HFFc6 (cell line): ENCODE results near the gene GNG4. TPM values are rescaled to one million over a fixed set of nuclear protein-coding genes. Genes with fewer than 3 reads are reported as not detected.

Source experiments
- DNase-seq: peaks from one replicate; pipeline ENCODE4 v3.0.0-alpha.2; 2018
- H3K27ac Mint-ChIP-seq: 2 replicates; pipeline ENCODE4 v1.8.0; 2020; ENCODE audit warnings: mild to moderate bottlenecking, mixed read lengths
- H3K27me3 Mint-ChIP-seq: 2 replicates; pipeline ENCODE4 v1.8.0; 2021; ENCODE audit warnings: mild to moderate bottlenecking, moderate library complexity, mixed read lengths; ENCODE audit not compliant: insufficient read depth
- H3K36me3 Mint-ChIP-seq: 2 replicates; pipeline ENCODE4 v1.8.0; 2021; ENCODE audit warnings: low read depth, mixed read lengths
- H3K4me1 Mint-ChIP-seq: 2 replicates; pipeline ENCODE4 v1.8.0; 2020; ENCODE audit warnings: low read depth, mixed read lengths
- H3K4me3 Mint-ChIP-seq: 2 replicates; pipeline ENCODE4 v1.8.0; 2020; ENCODE audit warnings: mild to moderate bottlenecking, moderate library complexity, mixed read lengths
- H3K9me3 Mint-ChIP-seq: 2 replicates; pipeline ENCODE4 v1.8.0; 2020; ENCODE audit warnings: mild to moderate bottlenecking, mixed read lengths
- CTCF ChIP-seq: fragments of 200-600 bp; sonication (generic); IDR thresholded peaks from 2 replicates; pipeline ENCODE4 v1.5.0; 2021; ENCODE audit warnings: antibody characterized with exemption, mild to moderate bottlenecking
- total RNA-seq, 6 experiments: library from RNA; stranded (reverse); fragmentation: NEBNext Ultra II Directional; extraction: Animal tissue kit (Norgen Biotek cat#: 25700); gene quantifications; 2 replicates in 1 of 6; 3 replicates in 5 of 6; pipeline ENCODE4 v1.2.3, GENCODE V29; 2021

Gene GNG4
- total RNA-seq, 6 experiments from 2014 or later, result 1.5 to 3.6 (median 2.9) TPM

- peaks cover 35% of the 10 kb centered on the region for H3K9me3 Mint-ChIP-seq
- DNase-seq, result no peak
- peaks cover 85% of the 10 kb centered on the region for H3K36me3 Mint-ChIP-seq
- TF ChIP-seq CTCF, result no peak
- H3K27me3 Mint-ChIP-seq, result peaks cover 2% of the 10 kb centered on the region; the same call in 1 of the 2 replicates
- no peak overlapping the region for H3K4me3 Mint-ChIP-seq
- 0 out of 2 replicates have a peak overlapping the region, but pooled peaks have one; percentile 1 for H3K27ac Mint-ChIP-seq
- H3K4me1 Mint-ChIP-seq, result peaks cover 15% of the 10 kb centered on the region
Observed at GRCh38 chr1:235671992-235672391, 22.4 kb upstream of the GNG4 start.

GRCh38 chr1:235670157-235670776, 20.7 kb upstream of the GNG4 start:
- DNase-seq, result no peak
- H3K27me3 Mint-ChIP-seq, result peaks cover 2% of the 10 kb centered on the region; the same call in 1 of the 2 replicates
- no peak for TF ChIP-seq CTCF
- peaks cover 15% of the 10 kb centered on the region for H3K4me1 Mint-ChIP-seq
- H3K4me3 Mint-ChIP-seq, result no peak overlapping the region
- peaks cover 68% of the 10 kb centered on the region for H3K36me3 Mint-ChIP-seq
- H3K27ac Mint-ChIP-seq, result no peak overlapping the region
- peaks cover 28% of the 10 kb centered on the region for H3K9me3 Mint-ChIP-seq

- peaks cover 58% of the 10 kb centered on the region for H3K36me3 Mint-ChIP-seq
- peaks cover 9% of the 10 kb centered on the region; the same call in 1 of the 2 replicates for H3K4me1 Mint-ChIP-seq
Observed at GRCh38 chr1:235669277-235669676, 19.7 kb upstream of the GNG4 start.

GRCh38 chr1:235663628-235664027, 14.0 kb upstream of the GNG4 start:
- Mint-ChIP-seq H3K36me3 (peaks cover 4% of the 10 kb centered on the region; the same call in 1 of the 2 replicates), H3K4me1 (no peaks in the 10 kb centered on the region), H3K4me3 (no peak overlapping the region), H3K9me3 (no peaks in the 10 kb centered on the region), H3K27me3 (peaks cover 2% of the 10 kb centered on the region), H3K27ac (no peak overlapping the region)
- no peak for TF ChIP-seq CTCF
- no peak for DNase-seq

More at GRCh38 chr1:235669277-235669676, 19.7 kb upstream of the GNG4 start:
- Mint-ChIP-seq H3K27me3 (peaks cover 2% of the 10 kb centered on the region; the same call in 1 of the 2 replicates), H3K4me3 (no peak overlapping the region), H3K27ac (no peak overlapping the region), H3K9me3 (peaks cover 22% of the 10 kb centered on the region)
- DNase-seq, result no peak
- TF ChIP-seq CTCF, result no peak

GRCh38 chr1:235661568-235661967, 12.0 kb upstream of the GNG4 start:
- Mint-ChIP-seq H3K36me3 (no peaks in the 10 kb centered on the region), H3K27me3 (no peaks in the 10 kb centered on the region; the same call in 1 of the 2 replicates), H3K4me1 (no peaks in the 10 kb centered on the region), H3K9me3 (no peaks in the 10 kb centered on the region), H3K4me3 (no peak overlapping the region), H3K27ac (no peak overlapping the region)
- no peak for DNase-seq
- no peak for TF ChIP-seq CTCF
